Left renal pelvis (tissue), 4 donors: ENCODE measurements around the gene ARMH1. TPM values are rescaled to one million over a fixed set of nuclear protein-coding genes. Genes with fewer than 3 reads are reported as not detected.
"Not testable (repeated sequence)": the region's sequence is repeated elsewhere in the genome, so short reads cannot be mapped to it uniquely, and the experiment has no call there.

Experiments used
- DNase-seq, 4 donors: peaks; one replicate each; pipeline ENCODE4 v3.0.0-alpha.2; 2013; ENCODE audit warnings: low read depth in 4 of 4, low spot score in 3 of 4
- polyA plus RNA-seq, 4 donors: library from polyadenylated mRNA; unstranded; fragments of 120-200 nt; gene quantifications; one replicate each; pipeline ENCODE4 v1.2.1, GENCODE V29; 2013; ENCODE audit not compliant: insufficient read length in 4 of 4

The ARMH1 gene
- polyA plus RNA-seq, 4 donors, result 1.5 to 9.6 (median 7.1) TPM

DNA sequence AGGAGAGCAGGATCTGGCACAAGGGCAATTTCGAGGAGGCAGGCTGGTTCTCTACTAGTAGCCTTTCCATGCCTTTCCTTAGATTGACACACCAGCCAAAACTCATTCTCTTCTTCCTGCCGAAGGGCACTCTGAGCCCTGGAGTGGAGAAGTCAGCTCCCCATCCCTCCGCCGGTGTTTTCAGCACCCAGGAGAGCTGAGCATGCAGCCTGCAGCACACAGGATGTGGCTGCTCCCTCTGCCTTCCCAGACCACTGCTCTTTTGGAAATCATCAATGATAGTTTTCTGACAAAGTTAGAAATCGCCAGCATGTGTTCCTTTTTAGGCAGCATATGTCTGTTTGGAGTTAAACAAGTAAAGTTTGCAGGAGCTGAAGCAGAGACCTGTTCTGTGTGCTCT lies 44.8 kb downstream of the ARMH1 start:
- DNase-seq, result no peak

- no peak for DNase-seq
These were observed 45.8 kb downstream of the ARMH1 start for GRCh38 chr1:44720281-44720680.

GRCh38 chr1:44721485-44722361 lies 47.2 kb downstream of the ARMH1 start:
- DNase-seq, result peak in 1 of 4 donors; percentile 60

DNA sequence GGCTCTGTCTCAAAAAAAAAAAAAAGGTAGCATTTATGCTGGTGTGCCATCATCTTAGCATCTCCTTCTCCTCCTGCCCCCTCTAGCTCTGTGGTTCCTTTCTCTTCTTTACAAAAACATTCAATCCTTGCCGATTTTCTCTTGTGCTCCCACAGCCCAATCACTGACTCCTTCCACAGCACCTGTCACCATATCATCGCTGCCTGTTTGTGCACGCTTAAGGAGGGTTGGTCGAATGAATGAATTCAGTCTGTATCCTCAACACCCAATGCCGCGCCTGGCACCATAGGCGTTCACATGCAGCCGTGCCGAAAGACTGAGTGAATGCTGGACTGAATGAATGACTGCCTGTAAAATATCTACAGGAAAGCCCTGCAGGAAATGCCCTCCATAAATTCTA lies 48.5 kb downstream of the ARMH1 start:
- DNase-seq, result no peak

- no peak for DNase-seq
These were observed 49.2 kb downstream of the ARMH1 start for GRCh38 chr1:44723496-44724295.

GRCh38 chr1:44724296-44724954 lies 49.9 kb downstream of the ARMH1 start:
- DNase-seq, result no peak

DNA sequence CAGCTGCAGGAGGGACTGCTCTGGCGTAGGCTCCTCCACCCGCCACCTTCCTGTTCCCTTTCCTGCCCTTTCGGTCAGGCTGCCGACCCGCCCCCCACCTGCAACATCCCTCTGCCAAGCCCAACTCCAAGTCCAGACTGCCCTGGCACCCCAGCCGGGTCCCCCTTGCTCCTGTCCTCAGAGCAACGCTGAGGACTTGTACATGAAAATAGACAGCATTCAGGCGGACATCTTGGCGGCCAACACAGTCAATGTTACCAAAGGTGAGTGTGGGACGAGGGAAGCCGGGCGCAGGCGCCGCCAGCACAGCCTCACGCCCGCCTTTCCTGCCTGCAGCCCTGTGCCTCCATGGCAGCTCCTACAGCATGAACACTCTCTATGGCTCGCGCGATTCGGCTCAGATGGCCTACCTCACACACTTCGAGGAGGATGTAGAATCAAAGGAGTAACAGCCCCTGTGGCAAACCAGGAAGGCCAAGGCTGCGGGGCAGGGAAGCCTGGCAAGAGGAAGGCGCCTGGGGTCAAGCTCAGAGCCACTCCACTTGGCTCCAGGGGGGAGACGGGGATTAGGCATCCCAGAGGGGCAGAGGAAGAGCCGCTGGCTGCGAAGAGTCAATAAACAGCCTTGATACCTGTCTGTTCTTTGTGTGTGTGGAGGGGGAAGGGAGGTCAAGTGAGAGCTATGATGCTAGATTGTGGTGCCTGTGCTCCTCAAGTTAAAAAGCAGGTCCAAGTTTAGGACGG lies 50.6 kb downstream of the ARMH1 start:
- no peak for DNase-seq

GRCh38 chr1:44730741-44731512 lies 56.4 kb downstream of the ARMH1 start, which contains the start of gene RNU5D-1:
Gene RNU5D-1, minus strand, starts transcription at chr1:44731170.
- DNase-seq, result peak; percentile 91 to 96 (median 94)

GRCh38 chr1:44733365-44733764 lies 58.9 kb downstream of the ARMH1 start:
- no peak for DNase-seq

DNA sequence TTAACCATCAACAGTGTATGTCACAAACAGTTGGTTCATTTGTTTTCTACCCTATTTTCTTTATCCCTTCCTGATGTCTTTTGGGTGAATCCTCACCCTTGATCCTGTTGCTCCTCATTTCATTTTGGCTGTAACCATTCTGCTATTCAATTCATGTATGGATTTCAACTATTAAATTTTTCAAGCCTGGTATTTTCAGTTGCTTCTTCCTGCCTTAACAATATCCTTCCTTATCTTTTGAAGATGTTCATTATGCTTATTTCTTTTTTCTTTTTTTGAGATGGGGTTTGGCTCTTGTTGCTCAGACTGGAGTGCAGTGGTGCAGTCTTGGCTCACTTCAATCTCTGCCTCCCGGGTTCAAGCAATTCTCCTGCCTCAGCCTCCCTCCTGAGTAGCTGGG lies 59.3 kb downstream of the ARMH1 start:
- DNase-seq, result no peak

DNA sequence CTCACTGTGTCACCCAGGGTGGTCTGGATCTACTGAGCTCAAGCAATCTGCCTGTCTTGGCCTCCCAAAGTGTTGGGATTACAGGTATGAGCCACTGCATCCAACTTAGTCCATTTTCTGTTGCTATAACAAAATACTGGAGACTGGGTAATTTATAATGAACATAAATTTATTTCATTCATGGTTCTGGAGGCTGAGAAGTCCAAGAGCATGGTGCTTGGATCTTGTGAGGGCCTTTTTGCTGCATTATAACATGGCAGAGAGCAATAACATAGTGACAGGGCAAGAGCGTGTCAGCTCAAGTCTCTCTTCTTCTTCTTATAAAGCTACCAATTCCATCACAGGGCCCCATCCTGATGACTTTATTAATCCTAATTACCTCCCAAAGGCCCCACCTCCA lies 61.5 kb downstream of the ARMH1 start:
- no peak for DNase-seq

GRCh38 chr1:44738953-44739306 lies 64.4 kb downstream of the ARMH1 start:
- DNase-seq, result not testable (repeated sequence)

DNA sequence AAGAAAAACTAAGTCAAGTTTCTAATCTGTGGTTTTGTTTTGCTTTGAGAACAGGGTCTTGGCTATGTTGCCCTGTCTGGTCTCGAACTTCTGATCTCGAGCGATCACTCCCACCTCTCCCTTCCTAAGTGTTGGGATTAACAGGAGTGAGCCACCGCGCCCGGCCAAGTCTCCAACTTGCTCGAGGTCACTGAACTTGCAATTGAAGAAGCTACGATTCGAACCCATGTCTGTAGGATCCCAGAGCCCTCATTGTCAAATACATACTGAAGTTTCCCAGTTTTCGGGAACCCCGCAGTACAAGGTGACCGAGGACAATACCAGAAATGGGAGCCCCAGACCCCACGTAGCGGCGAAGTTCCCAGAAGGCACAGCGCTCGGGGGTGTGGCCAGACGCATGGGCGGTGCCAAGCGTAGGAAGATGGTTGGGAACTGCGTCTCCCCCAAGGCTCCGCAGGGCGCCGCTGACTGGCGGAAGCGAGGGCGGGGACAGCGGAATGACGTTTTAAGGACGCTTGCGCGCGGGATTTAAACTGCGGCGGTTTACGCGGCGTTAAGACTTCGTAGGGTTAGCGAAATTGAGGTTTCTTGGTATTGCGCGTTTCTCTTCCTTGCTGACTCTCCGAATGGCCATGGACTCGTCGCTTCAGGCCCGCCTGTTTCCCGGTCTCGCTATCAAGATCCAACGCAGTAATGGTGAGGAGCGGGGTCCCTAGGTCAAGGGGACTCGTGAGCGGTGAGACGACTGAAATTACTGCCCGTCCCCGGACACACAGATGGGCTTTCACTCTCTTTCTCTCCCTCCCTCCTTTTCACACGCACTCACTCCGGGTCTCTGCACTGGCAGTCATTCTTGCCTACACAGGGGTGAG lies 65.0 kb downstream of the ARMH1 start, which contains the start of gene KIF2C:
KIF2C (plus strand) TSS at position 531 of the 872 bp plus-strand sequence; CDS start at position 627, 96 bp downstream.
- peak; percentile 93 to 95 (median 94) for DNase-seq

GRCh38 chr1:44740179-44740617 lies 65.7 kb downstream of the ARMH1 start:
- no peak for DNase-seq

- no peak for DNase-seq
These were observed 68.7 kb downstream of the ARMH1 start for GRCh38 chr1:44743211-44743610.

DNA sequence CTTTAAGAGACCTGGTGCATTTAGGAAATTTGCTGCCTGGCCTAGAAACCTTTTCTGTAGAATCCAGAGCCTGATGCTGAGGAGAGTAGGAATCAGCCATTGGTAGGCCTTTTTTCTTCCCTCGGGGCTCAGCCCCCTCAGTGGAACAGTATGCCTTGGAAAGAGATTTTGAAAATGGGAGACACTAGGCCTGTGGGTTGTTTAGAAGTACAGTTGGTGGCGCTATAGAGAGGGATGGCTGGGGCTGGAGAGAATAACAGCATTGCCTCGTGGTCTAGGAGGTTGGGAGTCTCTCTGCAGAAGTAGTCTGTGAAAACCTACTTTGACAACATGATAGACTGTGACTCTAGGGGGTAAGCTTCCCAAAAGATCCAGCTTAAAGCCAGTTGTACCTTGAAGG lies 73.4 kb downstream of the ARMH1 start:
- DNase-seq, result no peak

DNA sequence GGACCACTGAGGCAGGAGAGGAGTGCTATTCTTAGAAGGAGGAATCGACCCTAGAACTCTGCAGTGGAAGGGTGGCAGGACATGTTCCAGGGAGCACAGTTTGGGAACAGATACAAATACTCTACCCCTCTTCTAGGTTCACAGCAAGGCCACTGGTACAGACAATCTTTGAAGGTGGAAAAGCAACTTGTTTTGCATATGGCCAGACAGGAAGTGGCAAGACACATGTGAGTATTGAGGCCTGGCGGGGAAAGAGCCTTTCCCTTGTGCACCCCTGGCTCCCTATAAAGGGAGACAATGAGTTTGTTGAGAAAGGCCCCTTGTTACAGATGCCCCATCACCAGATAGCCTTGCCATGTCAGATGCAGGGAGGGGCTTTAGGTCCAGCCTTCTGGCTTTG lies 82.9 kb downstream of the ARMH1 start:
- no peak for DNase-seq

DNA sequence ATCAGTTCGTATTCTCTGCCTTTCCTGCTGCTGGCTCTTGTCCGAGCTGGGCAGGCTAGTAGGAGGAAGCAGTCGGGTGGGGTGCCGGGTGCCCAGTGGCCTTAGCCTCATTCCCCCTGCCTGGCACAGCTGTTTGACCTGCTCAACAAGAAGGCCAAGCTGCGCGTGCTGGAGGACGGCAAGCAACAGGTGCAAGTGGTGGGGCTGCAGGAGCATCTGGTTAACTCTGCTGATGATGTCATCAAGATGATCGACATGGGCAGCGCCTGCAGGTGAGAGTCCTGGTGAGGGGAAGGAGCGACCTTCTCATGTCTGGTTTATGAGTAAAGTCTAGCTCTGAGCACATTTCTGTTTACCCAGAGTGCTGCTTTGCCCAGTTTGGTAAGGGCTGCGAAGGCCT lies 84.6 kb downstream of the ARMH1 start:
- no peak for DNase-seq

- no peak for DNase-seq
These were observed 86.4 kb downstream of the ARMH1 start for GRCh38 chr1:44760876-44761275.
